Smooth muscle cell (in vitro differentiated cells): Measurements from ENCODE around the gene NUB1. TPM values are rescaled to one million over a fixed set of nuclear protein-coding genes. Genes with fewer than 3 reads are reported as not detected.

Source experiments
- DNase-seq: peaks from one replicate; lab custom pipeline; 2025; ENCODE audit not compliant: unreplicated experiment; lab: John Stamatoyannopoulos, UW
- H2AFZ ChIP-seq: fragments of 200-600 bp; sonication (generic); 2 replicates; pipeline ENCODE4 v1.6.0; 2016; ENCODE audit warnings: antibody characterized with exemption, low read depth, mild to moderate bottlenecking
- H3F3A ChIP-seq: fragments of 200-600 bp; sonication (generic); 2 replicates; pipeline ENCODE4 v1.6.0; 2017; ENCODE audit warnings: antibody characterized with exemption, low read depth
- H3K27ac ChIP-seq: fragments of 200-600 bp; sonication (generic); 2 replicates; pipeline ENCODE4 v1.5.1; 2016; ENCODE audit warnings: low read depth, mild to moderate bottlenecking
- H3K27me3 ChIP-seq: fragments of 200-600 bp; sonication (generic); 2 replicates; pipeline ENCODE4 v1.6.1; 2016; ENCODE audit warnings: low read depth, mild to moderate bottlenecking
- H3K36me3 ChIP-seq: fragments of 200-600 bp; sonication (generic); 2 replicates; pipeline ENCODE4 v1.5.1; 2016; ENCODE audit warnings: low read depth
- H3K4me1 ChIP-seq: fragments of 200-600 bp; sonication (generic); 2 replicates; pipeline ENCODE4 v1.5.1; 2016; ENCODE audit warnings: low read depth
- H3K4me2 ChIP-seq: fragments of 200-600 bp; sonication (generic); 2 replicates; pipeline ENCODE4 v1.6.0; 2016; ENCODE audit warnings: mild to moderate bottlenecking
- H3K4me3 ChIP-seq: fragments of 200-600 bp; sonication (generic); 2 replicates; pipeline ENCODE4 v1.5.1; 2016; ENCODE audit warnings: mild to moderate bottlenecking
- H3K79me2 ChIP-seq: fragments of 200-600 bp; sonication (generic); 2 replicates; pipeline ENCODE4 v1.6.0; 2016; ENCODE audit warnings: low read depth, mild to moderate bottlenecking
- H3K9ac ChIP-seq: fragments of 200-600 bp; sonication (generic); 2 replicates; pipeline ENCODE4 v1.6.0; 2016; ENCODE audit warnings: low read depth
- H3K9me3 ChIP-seq: fragments of 200-600 bp; sonication (generic); replicated peaks from 2 replicates; pipeline ENCODE4 v1.5.1; 2016; ENCODE audit warnings: low read depth
- H4K20me1 ChIP-seq: fragments of 200-600 bp; sonication (generic); 2 replicates; pipeline ENCODE4 v1.6.0; 2016; ENCODE audit warnings: low read depth
- WGBS: methylation state at CpG from one replicate; pipeline ENCODE4 v1.1.7; 2016; ENCODE audit warnings: low lambda C conversion rate; 5-methylcytosine and 5-hydroxymethylcytosine counted together
- polyA plus RNA-seq: library from polyadenylated mRNA; unstranded; fragments of >200 nt; fragmentation: Nextera tagmentation; extraction: Ambion mirVana; gene quantifications from 2 replicates; pipeline ENCODE4 v1.2.1, GENCODE V29; 2016
- total RNA-seq: library from RNA; depleted of rRNA; stranded (reverse); fragments of >200 nt; gene quantifications from 2 replicates; pipeline ENCODE4 v1.2.3, GENCODE V29; 2014
- TF ChIP-seq, protein P1 (sequence below): fragments of 200-600 bp; sonication (generic); IDR thresholded peaks from 2 replicates; pipeline ENCODE4 v1.5.1; 2017; ENCODE audit warnings: borderline replicate concordance, mild to moderate bottlenecking, antibody characterized with exemption; ENCODE audit not compliant: insufficient read depth, poor library complexity, severe bottlenecking

The NUB1 gene
- total and polyA plus RNA-seq, 2 experiments from 2014 or later = 28.5 to 36.9 TPM

DNA sequence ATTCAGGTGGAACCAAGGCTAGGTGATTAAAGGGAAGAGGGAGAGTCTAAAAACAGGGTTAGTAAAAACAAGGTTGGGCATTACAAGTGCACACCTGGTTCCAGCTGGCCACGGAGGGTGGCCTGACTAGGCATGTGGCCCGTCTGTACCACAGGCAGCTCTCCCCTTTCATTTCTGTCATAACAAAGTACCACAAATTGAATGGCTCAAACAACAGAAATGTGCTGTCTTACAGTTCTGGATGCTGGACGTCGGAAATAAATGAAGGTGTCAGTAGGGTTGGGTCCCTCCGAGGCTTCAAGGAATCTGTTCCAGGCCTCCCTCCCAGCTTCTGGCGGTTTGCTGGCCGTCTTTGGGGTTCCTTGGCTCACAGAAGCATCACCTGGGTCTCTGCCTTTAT lies 81.6 kb downstream of the NUB1 start:
- H3K9me3 ChIP-seq = no peaks in the 10 kb centered on the region
- 87% methylated on average over 7 of the region's 7 CpGs for WGBS
- no peaks in the 10 kb centered on the region for H4K20me1 ChIP-seq
- no peaks in the 10 kb centered on the region for H3K27me3 ChIP-seq
- H3K9ac ChIP-seq = no peak overlapping the region
- H3K4me1 ChIP-seq = peaks cover 23% of the 10 kb centered on the region
- H3K79me2 ChIP-seq = no peaks in the 10 kb centered on the region
- H3K27ac ChIP-seq = no peak overlapping the region
- H3K36me3 ChIP-seq = no peaks in the 10 kb centered on the region
- peaks cover 23% of the 10 kb centered on the region for H3F3A ChIP-seq
- TF ChIP-seq, protein P1, sequence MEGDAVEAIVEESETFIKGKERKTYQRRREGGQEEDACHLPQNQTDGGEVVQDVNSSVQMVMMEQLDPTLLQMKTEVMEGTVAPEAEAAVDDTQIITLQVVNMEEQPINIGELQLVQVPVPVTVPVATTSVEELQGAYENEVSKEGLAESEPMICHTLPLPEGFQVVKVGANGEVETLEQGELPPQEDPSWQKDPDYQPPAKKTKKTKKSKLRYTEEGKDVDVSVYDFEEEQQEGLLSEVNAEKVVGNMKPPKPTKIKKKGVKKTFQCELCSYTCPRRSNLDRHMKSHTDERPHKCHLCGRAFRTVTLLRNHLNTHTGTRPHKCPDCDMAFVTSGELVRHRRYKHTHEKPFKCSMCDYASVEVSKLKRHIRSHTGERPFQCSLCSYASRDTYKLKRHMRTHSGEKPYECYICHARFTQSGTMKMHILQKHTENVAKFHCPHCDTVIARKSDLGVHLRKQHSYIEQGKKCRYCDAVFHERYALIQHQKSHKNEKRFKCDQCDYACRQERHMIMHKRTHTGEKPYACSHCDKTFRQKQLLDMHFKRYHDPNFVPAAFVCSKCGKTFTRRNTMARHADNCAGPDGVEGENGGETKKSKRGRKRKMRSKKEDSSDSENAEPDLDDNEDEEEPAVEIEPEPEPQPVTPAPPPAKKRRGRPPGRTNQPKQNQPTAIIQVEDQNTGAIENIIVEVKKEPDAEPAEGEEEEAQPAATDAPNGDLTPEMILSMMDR = no peak
- no peak overlapping the region for H2AFZ ChIP-seq
- DNase-seq = no peak
- no peak overlapping the region for H3K4me2 ChIP-seq
- no peak overlapping the region for H3K4me3 ChIP-seq

DNA sequence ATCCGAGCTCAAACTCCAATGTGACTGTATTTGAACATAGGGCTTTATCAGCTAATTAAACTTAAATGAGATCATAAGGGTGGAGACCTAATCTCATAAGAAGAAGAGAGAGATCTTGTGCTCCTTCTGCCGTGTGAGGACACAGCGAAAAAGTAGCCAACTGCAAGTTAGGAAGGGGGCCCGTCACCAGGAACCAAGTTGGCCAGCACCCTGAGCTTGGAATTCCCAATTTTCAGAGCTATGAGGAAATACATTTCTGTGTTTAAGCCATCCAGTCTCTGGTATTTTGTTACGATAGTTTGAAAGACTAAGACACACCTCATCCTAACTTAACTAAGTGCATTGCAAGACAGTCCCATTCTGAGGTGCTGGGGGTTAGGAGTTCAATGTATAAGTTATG lies 82.3 kb downstream of the NUB1 start:
- WGBS = 91% methylated on average over 5 of the region's 5 CpGs
- DNase-seq = no peak
- H3K9ac ChIP-seq = no peak overlapping the region
- no peak overlapping the region for H2AFZ ChIP-seq
- no peaks in the 10 kb centered on the region for H3K9me3 ChIP-seq
- H3K36me3 ChIP-seq = no peaks in the 10 kb centered on the region
- H3K4me1 ChIP-seq = peaks cover 30% of the 10 kb centered on the region
- H3K4me3 ChIP-seq = no peak overlapping the region
- peaks cover 25% of the 10 kb centered on the region for H3F3A ChIP-seq
- TF ChIP-seq, protein P1 = no peak
- no peaks in the 10 kb centered on the region for H3K79me2 ChIP-seq
- H3K4me2 ChIP-seq = no peak overlapping the region
- no peak overlapping the region for H3K27ac ChIP-seq
- H4K20me1 ChIP-seq = no peaks in the 10 kb centered on the region
- no peaks in the 10 kb centered on the region for H3K27me3 ChIP-seq

DNA sequence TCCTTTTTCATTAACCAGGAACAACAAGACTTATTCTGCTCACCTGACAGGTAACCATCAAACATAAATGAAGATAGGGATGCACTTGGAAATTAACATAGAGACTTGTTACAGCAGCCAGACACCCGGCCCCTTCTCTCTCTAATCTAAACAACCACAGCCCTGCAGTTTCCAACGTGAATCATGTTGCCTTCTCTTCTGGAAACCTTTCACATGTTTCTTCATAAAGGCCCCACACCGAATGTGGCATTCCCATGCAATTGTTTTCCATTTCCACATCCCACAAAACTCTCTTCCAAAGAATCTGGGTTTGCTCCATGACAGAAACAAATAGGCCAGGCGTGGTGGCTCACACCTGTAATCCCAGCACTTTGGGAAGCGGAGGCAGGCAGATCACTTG lies 83.2 kb downstream of the NUB1 start:
- H2AFZ ChIP-seq = no peak overlapping the region
- H3K9me3 ChIP-seq = no peaks in the 10 kb centered on the region
- H3K27me3 ChIP-seq = no peaks in the 10 kb centered on the region
- no peak overlapping the region for H3K4me2 ChIP-seq
- peaks cover 32% of the 10 kb centered on the region for H3F3A ChIP-seq
- no peaks in the 10 kb centered on the region for H3K36me3 ChIP-seq
- H3K27ac ChIP-seq = peak overlapping the region; percentile 93
- no peaks in the 10 kb centered on the region for H4K20me1 ChIP-seq
- TF ChIP-seq, protein P1 = no peak
- WGBS = 50% methylated on average over 5 of the region's 5 CpGs
- no peak for DNase-seq
- peaks cover 39% of the 10 kb centered on the region for H3K4me1 ChIP-seq
- H3K4me3 ChIP-seq = no peak overlapping the region
- H3K79me2 ChIP-seq = no peaks in the 10 kb centered on the region
- no peak overlapping the region for H3K9ac ChIP-seq

DNA sequence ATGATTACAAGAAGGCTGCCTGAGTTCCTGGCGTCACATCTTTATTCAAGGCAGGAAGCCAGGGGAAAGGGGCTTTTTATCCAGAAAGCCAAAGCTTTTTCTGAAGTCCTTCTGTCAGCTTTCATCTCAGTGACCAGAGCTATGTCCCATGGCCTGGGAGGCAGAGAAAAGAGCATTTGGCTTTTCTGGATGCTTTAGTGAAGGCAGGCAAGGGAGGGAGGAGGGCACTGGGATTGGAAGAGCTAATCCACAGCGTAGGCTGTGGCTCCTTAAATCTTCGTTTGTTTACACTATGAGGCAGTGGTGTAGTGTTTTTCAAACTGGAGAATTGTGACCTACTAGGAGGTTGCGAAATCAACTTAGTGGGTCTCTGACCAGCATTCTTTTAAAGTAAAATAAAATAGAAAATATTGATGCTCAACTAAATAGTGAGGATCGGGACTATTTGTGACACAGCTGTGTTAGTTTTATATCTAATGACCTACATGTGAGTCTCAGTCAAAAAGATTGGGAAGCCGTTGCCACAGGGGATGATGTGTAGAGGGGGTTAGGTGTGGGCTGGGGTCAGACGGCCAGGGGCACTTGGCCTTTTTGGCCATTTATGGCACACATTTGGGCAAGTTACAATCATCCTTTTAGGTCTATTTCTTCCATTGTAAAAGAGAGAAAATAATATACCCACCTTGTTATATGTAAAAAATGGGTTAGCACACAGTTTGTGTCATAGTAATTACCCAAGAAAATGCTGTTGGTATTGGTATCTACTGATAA lies 84.2 kb downstream of the NUB1 start:
- Histone ChIP-seq H3K9ac (peak overlapping the region; percentile 61), H3K27ac (peak overlapping the region; percentile 93), H3F3A (peaks cover 32% of the 10 kb centered on the region), H3K4me1 (peaks cover 39% of the 10 kb centered on the region), H3K9me3 (no peaks in the 10 kb centered on the region), H4K20me1 (no peaks in the 10 kb centered on the region), H2AFZ (no peak overlapping the region), H3K4me2 (peak overlapping the region; percentile 56), H3K27me3 (no peaks in the 10 kb centered on the region), H3K79me2 (no peaks in the 10 kb centered on the region), H3K4me3 (no peak overlapping the region), H3K36me3 (no peaks in the 10 kb centered on the region)
- TF ChIP-seq, protein P1 = no peak
- DNase-seq = no peak
- WGBS = 28% methylated on average over 7 of the region's 7 CpGs
